GM23338 (cell line): ENCODE data around the gene CISH. TPM values are rescaled to one million over a fixed set of nuclear protein-coding genes. Genes with fewer than 3 reads are reported as not detected.

ENCODE experiments used
- EZH2 ChIP-seq: fragments of 200-600 bp; sonication (generic); IDR thresholded peaks from one replicate; pipeline ENCODE4 v1.8.0; 2017; ENCODE audit warnings: antibody characterized with exemption, mild to moderate bottlenecking, low read depth; ENCODE audit not compliant: unreplicated experiment
- NANOG ChIP-seq: IDR thresholded peaks from 2 replicates; pipeline ENCODE4 v1.6.1; 2016; ENCODE audit warnings: antibody characterized with exemption, borderline replicate concordance
- STAT1 ChIP-seq: IDR thresholded peaks from one replicate; pipeline ENCODE4 v1.6.1; 2016; ENCODE audit warnings: antibody characterized with exemption; ENCODE audit not compliant: unreplicated experiment
- ZNF114 ChIP-seq: fragments of 250-450 bp; sonication (Bioruptor Pico); IDR thresholded peaks from 2 replicates; pipeline ENCODE4 v1.5.0; 2020; ENCODE audit warnings: mild to moderate bottlenecking, moderate library complexity
- ZNF331 ChIP-seq: fragments of 250-450 bp; sonication (Bioruptor Pico); IDR thresholded peaks from 2 replicates; pipeline ENCODE4 v1.5.0; 2020; ENCODE audit warnings: low read depth, mild to moderate bottlenecking, moderate library complexity
- polyA plus RNA-seq: library from polyadenylated mRNA; unstranded; fragments of >200 nt; fragmentation: Nextera tagmentation; extraction: Ambion mirVana; gene quantifications from 2 replicates; pipeline ENCODE4 v1.2.1, GENCODE V29; 2016
- total RNA-seq: library from RNA; depleted of rRNA; stranded (reverse); fragments of >200 nt; shearing (Covaris generic); gene quantifications from 2 replicates; pipeline ENCODE4 v1.2.3, GENCODE V29; 2014
- TF ChIP-seq, protein P1 (sequence below): fragments of 250-450 bp; sonication (Bioruptor Pico); IDR thresholded peaks from 2 replicates; pipeline ENCODE4 v1.5.0; 2020; ENCODE audit warnings: mild to moderate bottlenecking, moderate library complexity
- TF ChIP-seq, protein P2 (sequence below): IDR thresholded peaks from one replicate; pipeline ENCODE4 v1.6.1; 2018; ENCODE audit warnings: antibody characterized with exemption; ENCODE audit not compliant: unreplicated experiment

The CISH gene
- total and polyA plus RNA-seq, 2 experiments from 2014 or later, result 2.1 to 3.6 TPM

DNA sequence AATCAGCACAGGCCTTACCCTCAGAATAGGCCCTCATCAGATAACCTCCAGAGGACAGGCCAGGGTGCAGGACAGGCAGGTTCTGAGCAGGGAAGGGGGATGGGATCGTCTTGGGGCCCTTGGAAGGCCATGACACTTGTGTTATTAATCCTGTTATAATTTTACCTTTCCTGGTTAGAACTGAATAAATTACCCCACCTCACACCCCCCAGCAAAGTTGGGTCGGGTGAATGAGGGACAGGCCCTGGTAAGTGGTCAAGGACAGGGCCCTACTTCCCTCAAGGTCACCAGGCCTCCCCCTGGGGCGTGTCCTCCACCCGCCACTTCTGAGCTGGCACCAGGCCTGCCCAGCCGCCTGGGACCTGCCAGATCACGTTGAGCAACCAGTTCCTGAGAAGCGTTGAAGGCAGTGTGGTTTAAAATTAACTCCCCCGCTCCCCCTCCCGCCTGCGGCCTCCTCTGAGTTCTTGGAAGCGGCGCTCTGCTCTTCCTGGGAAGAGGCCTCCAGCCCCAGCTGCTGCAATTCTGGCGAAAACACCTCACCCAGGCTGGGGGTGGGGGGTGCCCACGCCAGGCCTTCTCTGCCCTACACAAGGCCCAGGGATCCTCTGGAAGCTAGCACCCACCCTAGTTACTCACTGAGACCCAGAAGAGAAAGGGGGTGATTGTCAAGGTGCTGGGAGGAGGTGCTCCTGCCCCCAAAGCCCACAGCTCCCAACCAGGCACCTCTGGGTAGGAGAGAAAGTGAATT, 10.6 kb downstream of the CISH start (continued):
- TF ChIP-seq, protein P1, sequence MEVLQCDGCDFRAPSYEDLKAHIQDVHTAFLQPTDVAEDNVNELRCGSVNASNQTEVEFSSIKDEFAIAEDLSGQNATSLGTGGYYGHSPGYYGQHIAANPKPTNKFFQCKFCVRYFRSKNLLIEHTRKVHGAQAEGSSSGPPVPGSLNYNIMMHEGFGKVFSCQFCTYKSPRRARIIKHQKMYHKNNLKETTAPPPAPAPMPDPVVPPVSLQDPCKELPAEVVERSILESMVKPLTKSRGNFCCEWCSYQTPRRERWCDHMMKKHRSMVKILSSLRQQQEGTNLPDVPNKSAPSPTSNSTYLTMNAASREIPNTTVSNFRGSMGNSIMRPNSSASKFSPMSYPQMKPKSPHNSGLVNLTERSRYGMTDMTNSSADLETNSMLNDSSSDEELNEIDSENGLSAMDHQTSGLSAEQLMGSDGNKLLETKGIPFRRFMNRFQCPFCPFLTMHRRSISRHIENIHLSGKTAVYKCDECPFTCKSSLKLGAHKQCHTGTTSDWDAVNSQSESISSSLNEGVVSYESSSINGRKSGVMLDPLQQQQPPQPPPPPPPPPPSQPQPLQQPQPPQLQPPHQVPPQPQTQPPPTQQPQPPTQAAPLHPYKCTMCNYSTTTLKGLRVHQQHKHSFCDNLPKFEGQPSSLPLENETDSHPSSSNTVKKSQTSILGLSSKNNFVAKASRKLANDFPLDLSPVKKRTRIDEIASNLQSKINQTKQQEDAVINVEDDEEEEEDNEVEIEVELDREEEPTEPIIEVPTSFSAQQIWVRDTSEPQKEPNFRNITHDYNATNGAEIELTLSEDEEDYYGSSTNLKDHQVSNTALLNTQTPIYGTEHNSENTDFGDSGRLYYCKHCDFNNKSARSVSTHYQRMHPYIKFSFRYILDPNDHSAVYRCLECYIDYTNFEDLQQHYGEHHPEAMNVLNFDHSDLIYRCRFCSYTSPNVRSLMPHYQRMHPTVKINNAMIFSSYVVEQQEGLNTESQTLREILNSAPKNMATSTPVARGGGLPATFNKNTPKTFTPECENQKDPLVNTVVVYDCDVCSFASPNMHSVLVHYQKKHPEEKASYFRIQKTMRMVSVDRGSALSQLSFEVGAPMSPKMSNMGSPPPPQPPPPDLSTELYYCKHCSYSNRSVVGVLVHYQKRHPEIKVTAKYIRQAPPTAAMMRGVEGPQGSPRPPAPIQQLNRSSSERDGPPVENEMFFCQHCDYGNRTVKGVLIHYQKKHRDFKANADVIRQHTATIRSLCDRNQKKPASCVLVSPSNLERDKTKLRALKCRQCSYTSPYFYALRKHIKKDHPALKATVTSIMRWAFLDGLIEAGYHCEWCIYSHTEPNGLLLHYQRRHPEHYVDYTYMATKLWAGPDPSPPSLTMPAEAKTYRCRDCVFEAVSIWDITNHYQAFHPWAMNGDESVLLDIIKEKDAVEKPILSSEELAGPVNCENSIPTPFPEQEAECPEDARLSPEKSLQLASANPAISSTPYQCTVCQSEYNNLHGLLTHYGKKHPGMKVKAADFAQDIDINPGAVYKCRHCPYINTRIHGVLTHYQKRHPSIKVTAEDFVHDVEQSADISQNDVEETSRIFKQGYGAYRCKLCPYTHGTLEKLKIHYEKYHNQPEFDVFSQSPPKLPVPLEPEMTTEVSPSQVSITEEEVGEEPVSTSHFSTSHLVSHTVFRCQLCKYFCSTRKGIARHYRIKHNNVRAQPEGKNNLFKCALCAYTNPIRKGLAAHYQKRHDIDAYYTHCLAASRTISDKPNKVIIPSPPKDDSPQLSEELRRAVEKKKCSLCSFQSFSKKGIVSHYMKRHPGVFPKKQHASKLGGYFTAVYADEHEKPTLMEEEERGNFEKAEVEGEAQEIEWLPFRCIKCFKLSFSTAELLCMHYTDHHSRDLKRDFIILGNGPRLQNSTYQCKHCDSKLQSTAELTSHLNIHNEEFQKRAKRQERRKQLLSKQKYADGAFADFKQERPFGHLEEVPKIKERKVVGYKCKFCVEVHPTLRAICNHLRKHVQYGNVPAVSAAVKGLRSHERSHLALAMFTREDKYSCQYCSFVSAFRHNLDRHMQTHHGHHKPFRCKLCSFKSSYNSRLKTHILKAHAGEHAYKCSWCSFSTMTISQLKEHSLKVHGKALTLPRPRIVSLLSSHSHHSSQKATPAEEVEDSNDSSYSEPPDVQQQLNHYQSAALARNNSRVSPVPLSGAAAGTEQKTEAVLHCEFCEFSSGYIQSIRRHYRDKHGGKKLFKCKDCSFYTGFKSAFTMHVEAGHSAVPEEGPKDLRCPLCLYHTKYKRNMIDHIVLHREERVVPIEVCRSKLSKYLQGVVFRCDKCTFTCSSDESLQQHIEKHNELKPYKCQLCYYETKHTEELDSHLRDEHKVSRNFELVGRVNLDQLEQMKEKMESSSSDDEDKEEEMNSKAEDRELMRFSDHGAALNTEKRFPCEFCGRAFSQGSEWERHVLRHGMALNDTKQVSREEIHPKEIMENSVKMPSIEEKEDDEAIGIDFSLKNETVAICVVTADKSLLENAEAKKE (CRISPR knock-in tag), result no peak
- TF ChIP-seq STAT1, result no peak
- TF ChIP-seq EZH2, result no peak
- TF ChIP-seq, protein P2, sequence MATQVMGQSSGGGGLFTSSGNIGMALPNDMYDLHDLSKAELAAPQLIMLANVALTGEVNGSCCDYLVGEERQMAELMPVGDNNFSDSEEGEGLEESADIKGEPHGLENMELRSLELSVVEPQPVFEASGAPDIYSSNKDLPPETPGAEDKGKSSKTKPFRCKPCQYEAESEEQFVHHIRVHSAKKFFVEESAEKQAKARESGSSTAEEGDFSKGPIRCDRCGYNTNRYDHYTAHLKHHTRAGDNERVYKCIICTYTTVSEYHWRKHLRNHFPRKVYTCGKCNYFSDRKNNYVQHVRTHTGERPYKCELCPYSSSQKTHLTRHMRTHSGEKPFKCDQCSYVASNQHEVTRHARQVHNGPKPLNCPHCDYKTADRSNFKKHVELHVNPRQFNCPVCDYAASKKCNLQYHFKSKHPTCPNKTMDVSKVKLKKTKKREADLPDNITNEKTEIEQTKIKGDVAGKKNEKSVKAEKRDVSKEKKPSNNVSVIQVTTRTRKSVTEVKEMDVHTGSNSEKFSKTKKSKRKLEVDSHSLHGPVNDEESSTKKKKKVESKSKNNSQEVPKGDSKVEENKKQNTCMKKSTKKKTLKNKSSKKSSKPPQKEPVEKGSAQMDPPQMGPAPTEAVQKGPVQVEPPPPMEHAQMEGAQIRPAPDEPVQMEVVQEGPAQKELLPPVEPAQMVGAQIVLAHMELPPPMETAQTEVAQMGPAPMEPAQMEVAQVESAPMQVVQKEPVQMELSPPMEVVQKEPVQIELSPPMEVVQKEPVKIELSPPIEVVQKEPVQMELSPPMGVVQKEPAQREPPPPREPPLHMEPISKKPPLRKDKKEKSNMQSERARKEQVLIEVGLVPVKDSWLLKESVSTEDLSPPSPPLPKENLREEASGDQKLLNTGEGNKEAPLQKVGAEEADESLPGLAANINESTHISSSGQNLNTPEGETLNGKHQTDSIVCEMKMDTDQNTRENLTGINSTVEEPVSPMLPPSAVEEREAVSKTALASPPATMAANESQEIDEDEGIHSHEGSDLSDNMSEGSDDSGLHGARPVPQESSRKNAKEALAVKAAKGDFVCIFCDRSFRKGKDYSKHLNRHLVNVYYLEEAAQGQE, result no peak
- no peak for TF ChIP-seq NANOG
- TF ChIP-seq ZNF114 (CRISPR knock-in tag), result no peak
- no peak for TF ChIP-seq ZNF331 (CRISPR knock-in tag)
